Activated CD8-positive, alpha-beta memory T cell treated with anti-CD3 and anti-CD28 coated beads for 4 hours (primary cell): ENCODE results near the gene TEC.
"Not testable (repeated sequence)": the region's sequence is repeated elsewhere in the genome, so short reads cannot be mapped to it uniquely, and the experiment has no call there.

Experiments
- DNase-seq, 2 donors: peaks; one replicate each; pipeline ENCODE4 v3.0.0-alpha.2; 2020; ENCODE audit warnings: low read depth in 2 of 2

TEC gene

DNA sequence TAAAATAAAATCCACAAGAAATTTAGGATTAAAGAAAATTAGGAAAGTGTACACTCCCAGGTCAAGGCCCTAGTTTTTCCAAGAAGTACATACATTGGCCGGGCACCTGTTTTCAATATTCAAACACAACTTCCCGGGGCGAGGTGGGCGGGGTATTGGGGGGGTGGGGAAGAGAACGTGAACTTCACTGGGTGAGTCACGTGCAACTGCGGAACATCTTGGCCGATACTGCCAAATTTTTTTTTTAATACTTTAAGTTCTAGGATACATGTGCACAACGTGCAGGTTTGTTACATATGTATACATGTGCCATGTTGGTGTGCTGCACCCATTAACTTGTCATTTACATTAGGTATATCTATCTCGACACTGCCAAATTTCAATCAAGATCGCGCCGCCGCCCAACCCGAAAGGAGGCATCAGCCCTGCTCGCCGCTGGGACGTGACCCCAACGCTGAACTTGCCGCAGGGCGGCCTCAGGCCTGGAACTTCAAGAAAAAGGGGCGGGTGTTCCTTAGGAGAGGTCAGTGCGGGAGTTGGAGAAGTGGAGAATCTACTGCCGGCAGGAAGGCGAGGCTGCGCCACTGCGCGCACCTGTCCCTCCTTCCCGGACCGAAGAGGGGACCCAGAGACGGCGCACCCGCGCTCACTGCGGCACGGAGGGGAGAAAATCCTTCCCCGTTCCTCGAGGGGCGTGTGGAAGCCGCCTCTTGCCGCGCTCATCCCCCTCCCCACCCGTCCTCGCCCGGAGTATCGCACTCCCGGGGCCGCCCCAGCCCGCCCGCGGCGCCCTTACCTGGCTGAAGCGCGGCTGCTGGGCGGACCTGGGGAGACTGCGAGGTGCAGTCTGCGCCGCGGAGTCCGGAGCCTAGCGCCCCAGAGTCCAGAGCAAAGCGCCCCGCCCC, at the start of gene TEC:
Gene TEC, minus strand, starts transcription at position 883 of the 905 bp plus-strand sequence. CDS start 41,224 bp downstream, outside the sequence.
- peak; percentile 5 to 11 for DNase-seq

DNA sequence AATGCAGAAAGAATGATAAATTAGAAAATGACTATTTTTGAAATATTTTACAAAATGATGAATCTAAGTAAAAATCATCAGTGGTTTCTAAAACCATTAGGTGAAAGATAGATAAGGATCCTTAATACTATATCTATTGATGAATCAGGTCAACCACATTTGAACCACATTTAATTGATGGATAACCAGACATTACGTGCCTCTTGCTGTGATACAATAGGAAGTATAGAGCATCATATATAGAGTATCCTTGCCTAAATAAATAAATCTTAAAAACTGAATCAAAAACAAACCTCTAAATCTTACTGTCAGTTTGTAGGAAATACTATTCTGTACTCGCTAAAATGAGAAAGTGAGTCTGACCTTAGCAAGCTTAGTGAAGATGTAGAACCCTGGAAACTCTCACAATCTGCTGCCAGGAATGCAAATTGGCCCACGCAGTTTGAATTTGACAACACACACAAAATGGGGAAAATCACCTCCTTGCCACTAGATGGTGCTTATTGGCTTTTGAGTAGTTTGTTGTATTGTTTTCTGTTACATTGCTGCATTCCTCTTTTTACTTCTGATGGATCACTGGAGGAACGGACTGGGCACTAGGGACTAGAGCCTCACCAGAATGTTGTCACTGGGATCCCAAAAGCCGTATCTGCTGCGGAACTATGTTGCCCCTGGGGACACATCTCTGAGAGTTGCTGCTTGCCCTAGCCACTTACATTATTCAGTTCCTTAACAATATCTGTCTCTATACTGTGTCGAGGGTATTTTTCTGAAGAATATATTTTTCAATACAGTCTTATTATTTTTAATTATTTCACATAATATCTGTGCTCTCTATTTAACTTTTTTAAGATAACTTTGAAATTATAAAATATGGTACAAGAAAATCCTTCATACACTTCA, 46.3 kb upstream of the TEC start:
- no peak for DNase-seq

DNA sequence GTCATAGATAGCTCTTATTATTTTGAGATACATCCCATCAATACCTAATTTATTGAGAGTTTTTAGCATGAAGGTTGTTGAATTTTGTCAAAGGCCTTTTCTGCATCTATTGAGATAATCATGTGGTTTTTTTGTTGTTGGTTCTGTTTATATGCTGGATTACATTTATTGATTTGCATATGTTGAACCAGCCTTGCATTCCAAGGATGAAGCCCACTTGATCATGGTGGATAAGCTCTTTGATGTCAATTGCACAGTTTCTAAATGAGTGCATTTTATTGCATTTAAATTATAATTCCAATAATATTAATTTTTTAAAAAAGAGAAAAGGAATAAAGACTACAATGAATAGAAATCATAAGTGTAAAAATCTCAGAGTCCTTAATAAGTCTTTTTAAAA, 45.1 kb upstream of the TEC start:
- DNase-seq = not testable (repeated sequence)

DNA sequence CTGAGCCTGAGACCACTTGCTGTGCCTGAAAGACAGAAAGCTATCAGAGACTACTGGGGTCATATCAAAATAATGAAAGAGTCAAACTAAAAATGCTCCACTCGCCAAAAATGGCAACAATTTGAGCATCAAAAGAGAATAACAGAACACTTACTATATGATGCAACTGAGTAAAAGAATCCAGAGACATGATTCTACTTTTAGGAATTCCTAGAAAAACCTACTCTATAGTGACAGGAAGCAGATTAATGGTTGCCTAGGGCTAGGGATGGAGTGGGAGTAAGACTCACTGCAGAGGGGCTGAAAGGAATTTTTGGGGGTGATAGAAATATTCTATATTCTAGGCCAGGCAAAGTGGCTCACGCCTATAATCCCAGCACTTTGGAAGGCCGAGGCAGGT, 42.3 kb upstream of the TEC start:
- DNase-seq = no peak

DNA sequence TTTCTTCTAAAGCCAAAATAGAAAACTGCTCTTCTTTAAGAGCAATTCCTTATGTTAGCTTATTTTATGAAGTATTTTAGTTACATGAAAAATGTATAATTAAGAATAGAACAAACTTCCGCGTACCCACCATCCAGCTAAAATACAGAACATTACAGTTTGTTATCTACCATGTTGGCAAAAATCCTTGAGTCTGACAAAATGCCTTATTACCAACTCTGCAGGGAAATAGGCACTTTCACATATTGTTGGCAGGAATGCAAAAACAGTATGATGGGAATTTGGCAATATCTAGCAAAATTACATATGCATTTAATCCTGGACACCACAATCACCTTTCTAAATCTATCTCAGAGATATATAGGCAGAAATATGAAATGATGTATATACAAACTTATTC, 39.3 kb upstream of the TEC start:
- DNase-seq = no peak

DNA sequence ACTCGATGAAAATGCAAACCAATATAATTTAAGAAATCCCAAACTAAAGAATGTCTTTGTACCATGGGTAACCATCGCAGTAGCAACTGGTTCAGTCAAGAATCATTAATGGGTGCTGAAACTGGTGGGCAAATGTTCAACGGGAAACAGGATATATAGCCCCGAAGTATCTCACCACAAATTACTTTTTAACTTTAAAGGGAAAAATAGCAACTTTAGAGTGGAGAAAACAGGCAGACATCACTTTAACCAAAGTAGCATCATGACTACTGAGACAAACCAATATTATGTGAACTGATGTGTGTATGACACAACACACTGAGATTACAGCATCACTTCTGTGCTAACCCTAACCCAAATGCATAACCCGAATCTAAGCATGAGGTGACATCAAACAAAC, 37.9 kb upstream of the TEC start:
- no peak for DNase-seq

DNA sequence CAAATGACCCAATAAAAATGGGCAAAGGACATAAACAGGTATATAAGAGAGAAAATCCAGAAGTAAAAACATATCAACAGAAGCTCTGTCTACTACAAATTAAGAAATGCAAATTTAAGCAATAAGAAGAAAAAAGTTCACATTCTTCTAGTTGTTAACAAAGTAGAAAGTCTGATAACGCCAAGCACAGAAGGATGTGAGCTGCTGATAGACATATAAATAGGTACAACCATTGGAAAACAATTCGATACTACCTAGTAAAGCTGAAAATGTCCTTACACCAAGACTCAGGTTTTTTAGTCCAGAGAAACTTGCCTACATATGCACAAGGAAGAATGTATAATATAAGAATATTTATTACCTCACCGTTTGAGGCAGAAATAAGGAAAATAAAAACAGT, 35.9 kb upstream of the TEC start:
- no peak for DNase-seq

DNA sequence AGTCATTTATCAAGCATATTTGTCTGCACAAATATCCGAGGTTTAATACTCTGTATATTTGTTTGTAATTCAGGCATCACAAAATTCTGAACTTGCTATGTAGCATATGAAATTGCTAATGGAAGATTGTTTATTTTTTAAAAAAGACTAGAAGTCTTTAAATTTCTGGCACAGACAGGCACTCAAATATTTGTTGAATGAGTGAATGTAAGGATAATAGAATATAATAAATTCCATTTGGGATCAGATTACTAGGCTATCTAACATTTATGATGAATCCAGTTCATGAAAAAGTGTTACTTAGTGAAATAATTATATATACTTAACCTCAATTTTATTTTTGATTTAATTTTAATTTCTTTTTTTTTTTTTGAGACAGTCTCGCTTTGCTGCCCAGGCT, 30.4 kb upstream of the TEC start:
- DNase-seq = no peak

DNA sequence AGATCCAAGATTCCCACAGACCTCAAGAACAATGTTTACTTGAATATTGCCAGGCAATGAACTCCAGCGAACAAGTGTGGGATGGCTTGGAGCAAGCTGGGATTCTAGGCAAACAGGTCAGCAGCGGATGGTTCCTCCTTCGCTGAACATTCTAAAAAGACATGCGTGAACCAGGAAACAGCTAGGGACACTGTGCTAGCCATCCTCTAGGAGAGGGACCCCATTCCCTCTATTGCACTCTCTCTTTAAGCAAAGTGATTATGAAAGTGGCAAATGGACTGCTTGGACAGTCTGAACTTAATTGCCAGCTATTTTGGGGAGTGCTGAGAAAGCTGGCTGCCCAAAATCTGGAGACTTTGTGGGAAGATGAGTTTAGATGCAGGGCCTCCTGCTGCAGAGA, 29.9 kb upstream of the TEC start:
- DNase-seq = no peak

DNA sequence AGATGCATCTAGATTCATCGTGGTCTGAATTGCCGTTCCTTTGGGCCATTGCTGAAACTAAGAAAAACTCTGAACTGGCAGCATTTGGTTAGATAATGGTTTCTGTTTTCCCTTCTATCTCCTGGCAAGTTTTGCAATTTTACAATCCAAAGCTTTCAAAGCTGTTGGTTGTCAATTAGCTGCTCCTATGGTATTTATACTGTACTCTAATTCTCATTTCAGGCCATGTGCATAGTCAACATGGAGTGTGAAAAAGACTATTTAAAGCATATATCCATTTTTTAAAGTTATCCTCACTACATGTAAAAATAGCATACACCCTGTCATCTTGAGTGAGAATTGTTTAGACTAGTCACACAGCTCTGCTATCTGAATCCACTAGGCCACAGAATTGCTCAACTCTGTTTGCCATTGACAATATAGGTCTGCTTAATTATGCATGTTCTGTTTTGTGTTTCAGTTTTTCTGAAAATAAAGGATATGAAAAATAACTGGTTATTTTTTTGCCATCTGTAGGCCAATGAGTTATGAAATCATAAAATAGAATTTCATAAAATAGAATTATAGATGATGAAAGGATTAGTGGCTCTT, 27.7 kb upstream of the TEC start:
- no peak for DNase-seq

DNA sequence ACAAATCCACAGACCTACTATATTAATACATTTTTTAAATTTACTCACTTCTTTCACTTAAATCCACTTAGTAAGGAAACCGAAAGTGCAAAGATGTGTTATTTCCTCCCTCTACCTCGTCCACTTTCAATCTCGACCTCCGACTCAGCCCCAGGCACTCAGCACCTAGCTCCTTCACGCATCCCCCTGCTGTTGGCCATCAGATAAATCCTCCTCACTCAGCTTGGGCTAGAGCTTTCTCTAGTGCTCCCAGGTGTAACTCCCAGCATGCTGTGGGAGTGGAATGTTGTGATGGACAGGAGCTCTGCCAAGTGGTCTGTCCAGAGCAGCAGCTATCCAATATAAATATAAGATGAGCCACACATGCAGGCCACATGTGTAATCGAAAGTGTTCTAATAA, 26.7 kb upstream of the TEC start:
- no peak for DNase-seq

DNA sequence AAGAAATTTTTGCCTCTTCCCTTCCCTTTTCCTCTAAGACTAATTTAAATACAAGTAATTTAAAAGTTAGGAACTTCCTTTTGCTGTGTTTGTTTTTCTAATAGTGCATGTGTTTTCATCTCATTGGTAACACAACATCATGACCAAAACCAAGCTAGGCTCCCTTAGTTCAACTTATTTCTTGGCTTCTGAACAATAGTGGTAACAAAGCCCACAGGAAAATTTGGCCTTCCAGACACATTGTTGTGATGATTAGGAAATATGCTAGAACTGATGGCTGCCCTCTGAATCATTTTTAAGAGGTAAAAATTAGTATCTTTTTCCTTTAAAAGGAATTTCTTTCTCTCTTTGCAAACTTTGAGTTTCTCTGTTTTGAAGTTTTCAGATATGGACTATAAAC, 25.5 kb upstream of the TEC start:
- DNase-seq = no peak

DNA sequence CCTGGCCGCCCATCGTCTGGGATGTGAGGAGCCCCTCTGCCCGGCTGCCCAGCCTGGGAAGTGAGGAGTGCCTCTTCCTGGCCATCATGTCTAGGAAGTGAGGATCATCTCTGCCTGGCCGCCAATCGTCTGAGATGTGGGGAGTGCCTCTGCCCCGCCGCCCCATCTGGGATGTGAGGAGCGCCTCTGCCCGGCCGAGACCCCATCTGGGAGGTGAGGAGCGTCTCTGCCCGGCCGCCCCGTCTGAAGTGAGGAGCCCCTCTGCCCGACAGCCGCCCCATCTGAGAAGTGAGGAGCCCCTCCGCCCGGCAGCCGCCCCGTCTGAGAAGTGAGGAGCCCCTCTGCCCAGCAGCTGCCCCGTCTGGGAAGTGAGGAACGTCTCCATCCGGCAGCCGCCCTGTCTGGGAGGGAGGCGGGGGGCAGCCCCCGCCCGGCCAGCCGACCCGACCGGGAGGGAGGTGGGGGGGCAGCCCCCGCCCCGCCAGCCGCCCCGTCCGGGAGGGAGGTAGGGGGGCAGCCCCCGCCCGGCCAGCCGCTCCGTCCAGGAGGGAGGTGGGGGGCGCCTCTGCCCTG, 22.7 kb upstream of the TEC start:
- not testable (repeated sequence) for DNase-seq

DNA sequence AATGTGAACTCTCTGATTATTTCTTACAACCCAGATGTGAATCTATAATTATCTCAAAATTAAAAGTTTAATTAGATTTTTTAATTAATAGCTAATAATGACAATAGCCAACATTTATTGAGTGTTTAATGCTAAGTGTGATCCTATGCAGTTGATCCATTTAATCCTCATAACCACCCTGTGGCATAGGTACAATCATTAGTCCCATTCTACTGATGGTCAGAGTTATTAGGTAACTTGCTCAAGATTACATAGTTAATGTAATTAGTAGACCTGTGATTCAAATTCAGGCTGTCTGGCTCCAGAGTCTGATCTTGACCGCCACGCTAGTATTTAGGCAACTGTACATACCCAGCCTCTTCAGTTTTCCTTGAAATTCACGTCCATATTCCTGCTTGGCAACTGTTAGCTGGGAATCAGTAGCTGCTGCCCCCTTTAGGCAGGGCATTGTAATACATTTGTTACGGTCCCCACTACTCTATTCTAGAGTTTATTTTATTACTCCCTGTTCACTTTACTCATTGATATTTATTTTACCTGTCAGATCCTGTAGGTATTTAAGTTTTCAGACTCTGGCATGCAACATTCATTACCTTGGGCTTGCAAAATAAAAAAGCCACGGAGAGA, 20.6 kb upstream of the TEC start:
- no peak for DNase-seq

DNA sequence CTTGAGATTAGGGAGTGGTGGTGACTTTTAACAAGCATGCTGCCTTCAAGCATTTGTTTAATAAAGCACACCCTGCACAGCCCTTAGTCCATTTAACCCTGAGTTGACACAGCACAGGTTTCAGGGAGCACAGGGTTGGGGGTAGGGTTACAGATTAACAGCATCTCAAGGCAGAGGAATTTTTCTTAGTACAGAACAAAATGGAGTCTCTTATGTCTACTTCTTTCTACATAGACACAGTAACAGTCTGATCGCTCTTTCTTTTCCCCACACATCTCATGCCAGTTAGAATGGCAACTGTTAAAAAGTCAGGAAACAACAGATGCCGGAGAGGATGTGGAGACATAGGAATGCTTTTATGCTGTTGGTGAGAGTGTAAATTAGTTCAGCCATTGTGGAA, 16.4 kb upstream of the TEC start:
- DNase-seq = not testable (repeated sequence)

DNA sequence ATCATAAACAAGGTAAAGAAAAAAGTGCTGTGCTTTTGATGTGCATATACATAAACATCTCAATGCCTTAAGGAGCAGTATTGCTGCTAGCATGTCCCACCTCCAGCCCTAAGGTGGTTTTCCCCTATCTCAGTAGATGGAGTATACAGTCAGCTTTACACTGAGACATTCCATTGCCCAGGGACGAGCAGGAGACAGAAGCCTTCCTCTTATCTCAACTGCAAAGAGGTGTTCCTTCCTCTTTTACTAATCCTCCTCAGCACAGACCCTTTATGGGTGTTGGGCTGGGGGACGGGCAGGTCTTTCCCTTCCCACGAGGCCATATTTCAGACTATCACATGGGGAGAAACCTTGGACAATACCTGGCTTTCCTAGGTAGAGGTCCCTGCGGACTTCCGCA, 16.0 kb upstream of the TEC start:
- not testable (repeated sequence) for DNase-seq

DNA sequence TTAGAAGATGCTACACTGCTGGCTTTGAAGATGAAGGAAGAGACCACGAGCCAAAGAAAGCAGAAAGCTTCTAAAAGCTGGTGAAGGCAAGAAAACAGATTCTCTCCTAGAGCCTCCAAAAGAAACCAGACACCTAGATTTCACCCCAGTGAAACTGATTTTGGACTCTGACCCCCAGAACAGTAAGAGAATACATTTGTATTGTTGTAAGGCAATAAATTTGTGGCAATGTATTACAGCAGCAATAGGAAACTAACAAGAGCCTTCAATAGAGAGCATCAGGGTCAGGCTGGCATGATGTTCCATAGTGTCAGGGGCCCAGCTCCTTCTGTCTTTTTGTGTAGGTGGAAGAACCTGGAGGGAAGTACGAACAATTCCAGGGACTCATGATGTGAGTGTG, 6.0 kb upstream of the TEC start:
- DNase-seq = no peak

DNA sequence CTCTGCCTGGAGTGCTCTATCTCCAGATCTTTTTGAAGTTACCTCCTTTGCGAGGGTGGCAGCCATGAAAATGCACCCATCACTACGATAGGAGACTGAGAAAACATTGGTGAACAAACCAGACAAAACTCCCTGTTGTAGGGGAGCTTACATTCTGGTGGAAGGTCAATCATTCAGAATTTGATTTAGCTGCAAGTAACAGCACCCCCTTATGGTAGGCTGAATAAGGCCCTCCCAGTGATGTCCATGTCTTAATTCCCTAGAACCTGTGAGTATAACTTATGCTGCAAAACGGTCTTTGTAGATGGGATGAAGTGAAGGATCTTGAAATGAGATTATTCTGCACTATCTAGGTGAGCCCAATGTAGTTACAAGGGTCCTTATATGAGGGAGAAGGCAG, 5.6 kb upstream of the TEC start:
- no peak for DNase-seq

DNA sequence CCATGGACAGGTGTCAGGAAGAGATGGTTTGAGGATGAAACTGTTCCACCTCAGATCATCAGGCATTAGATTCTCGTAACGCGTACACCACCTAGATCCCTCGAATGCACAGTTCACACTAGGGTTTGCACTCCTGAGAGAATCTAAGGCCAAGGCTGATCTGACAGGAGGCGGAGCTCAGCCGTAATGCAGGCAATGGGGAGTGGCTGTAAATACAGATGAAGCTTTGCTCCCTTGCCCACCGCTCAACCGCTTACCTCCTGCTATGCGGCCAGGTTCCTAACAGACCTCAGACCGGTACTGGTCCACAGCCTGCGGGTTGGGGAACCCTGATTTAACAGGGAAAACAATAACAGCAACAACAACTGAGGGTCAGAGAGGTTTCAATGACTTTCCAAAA, 2.0 kb upstream of the TEC start:
- DNase-seq = no peak

DNA sequence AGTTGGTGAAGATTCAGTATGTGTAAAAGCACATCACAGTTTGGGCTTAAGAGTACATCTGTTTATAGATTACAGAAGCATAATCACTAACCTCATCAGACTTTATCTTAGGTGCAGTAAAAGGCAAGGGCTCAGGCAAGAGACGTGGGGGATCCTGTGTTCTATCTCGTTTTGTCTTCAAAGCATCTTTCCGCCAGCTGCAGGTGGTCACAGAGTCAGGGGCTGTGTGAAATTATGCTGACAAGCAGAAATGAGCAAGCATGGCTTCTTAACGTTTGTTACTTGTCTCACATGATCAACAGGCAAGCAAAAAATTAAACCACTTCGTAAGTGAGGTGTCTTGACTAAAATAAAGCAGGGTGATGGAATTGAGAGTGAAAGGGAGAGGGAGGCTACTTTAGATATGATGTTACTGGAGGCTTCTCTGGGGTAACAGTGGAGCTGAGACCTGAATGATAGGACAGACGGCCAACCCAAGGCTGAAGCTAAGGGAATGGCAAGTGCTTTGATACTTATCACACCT, 1.4 kb upstream of the TEC start:
- no peak for DNase-seq

DNA sequence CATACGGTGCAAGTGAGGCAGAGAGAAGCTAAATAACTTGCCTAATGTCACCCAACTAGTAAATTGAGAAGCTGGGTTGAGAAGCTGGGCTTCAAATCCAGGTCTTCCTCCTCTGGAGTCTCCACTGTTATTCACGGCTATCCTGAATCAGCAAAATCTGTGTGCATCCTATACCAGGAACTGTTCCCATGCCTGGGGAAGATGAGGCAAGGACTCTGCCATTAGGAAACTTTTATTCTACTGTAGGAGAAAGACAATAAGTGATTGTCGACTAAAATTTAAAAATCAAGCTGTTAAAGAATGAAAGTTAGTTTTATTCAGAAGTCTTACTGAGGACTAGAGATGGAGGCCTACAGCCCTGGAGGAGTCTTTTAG, 872 bp upstream of the TEC start:
- no peak for DNase-seq
